Pancreas (tissue), 10 donors: ENCODE results near the gene RTL9. TPM values are rescaled to one million over a fixed set of nuclear protein-coding genes. Genes with fewer than 3 reads are reported as not detected.

Source experiments
- ATAC-seq, 4 donors: fragments of 200-7000 bp; cut with Tn5 transposase; one replicate each; pipeline versions ENCODE4 v1.8.0 to v1.9.1; 2020; ENCODE audit warnings: mild to moderate bottlenecking in 4 of 4, moderate library complexity in 4 of 4
- DNase-seq, 6 donors: peaks; one replicate each; pipeline ENCODE4 v3.0.0-alpha.2; 2020
- FAIRE-seq: peaks from 2 replicates; lab custom pipeline; 2012; peaks lifted over from hg19 to GRCh38; lab: Jason Lieb, UNC
- H3K27ac ChIP-seq, 4 donors: fragments of 200-600 bp; sonication (generic); 1 replicate in 3 of 4; 2 replicates in 1 of 4; pipeline versions ENCODE4 v1.5.0 to v1.8.0; 2020
- H3K27me3 ChIP-seq, 4 donors: fragments of 200-600 bp; one replicate each; pipeline ENCODE4 v1.8.0; 2021
- H3K36me3 ChIP-seq, 3 donors: fragments of 200-600 bp; sonication (generic) in 1 of 3; one replicate each; pipeline versions ENCODE4 v1.5.0 to v1.8.0; 2020 to 2021
- H3K4me1 ChIP-seq, 3 donors: fragments of 200-600 bp; one replicate each; pipeline ENCODE4 v1.8.0; 2021
- H3K4me3 ChIP-seq, 4 donors: fragments of 200-600 bp; sonication (generic) in 2 of 4; one replicate each; pipeline versions ENCODE4 v1.5.0 to v1.8.0; 2020 to 2021
- H3K9me3 ChIP-seq, 4 donors: fragments of 200-600 bp; one replicate each; pipeline ENCODE4 v1.8.0; 2021
- WGBS, 2 donors: extraction: QIAGEN DNeasy Blood & Tissue Kit; methylation state at CpG; one replicate each; pipeline ENCODE4 v1.1.7; 2013; 5-methylcytosine and 5-hydroxymethylcytosine counted together
- intact Hi-C, 3 donors: fragments of 100-400 bp; cut with DNase I; formaldehyde crosslinking; loops; one replicate each; pipeline versions ENCODE4 v1.11.1 to v1.14.2; 2022
- polyA plus RNA-seq, 2 donors: library from polyadenylated mRNA; stranded (reverse); fragments of 200-250 nt; gene quantifications; one replicate each; pipeline ENCODE4 v1.2.3, GENCODE V29; 2013
- total RNA-seq, 6 donors: library from RNA; stranded (reverse); fragmentation: NEBNext Ultra II Directional in 4 of 6; extraction: Animal tissue kit (Norgen Biotek cat#: 25700) in 4 of 6; gene quantifications; one replicate each; pipeline versions ENCODE4 v1.2.1 to v1.2.4, GENCODE V29; 2021 to 2023
- TF ChIP-seq, protein P1 (sequence below), 4 donors: fragments of 200-600 bp; sonication (generic) in 3 of 4; IDR thresholded peaks; one replicate each; pipeline versions ENCODE4 v1.5.0 to v1.8.0; 2021; ENCODE audit warnings: antibody characterized with exemption in 4 of 4
- donor health status: healthy with polysubstance abuse.
- donor health status: DM: no; HTN: no; CAD: no; lungs with moderate emphysema.
- donor health status: DM: no; HTN: no; CAD: no.
- donor health status: control.
- donor health status: control.
- donor health status: Bipolar disorder and iron deficiency.
- donor health status: DM: yes; HTN: yes; CAD: no.
- donor health status: DM: no; HTN: no; CAD: no.
- donor health status: DM: no; HTN: no; CAD: no.
- donor health status: DM: yes; HTN: yes; CAD: no.

RTL9 gene
- total and polyA plus RNA-seq, 8 donors, result 0.03 to 0.05 TPM; not detected in 6

DNA sequence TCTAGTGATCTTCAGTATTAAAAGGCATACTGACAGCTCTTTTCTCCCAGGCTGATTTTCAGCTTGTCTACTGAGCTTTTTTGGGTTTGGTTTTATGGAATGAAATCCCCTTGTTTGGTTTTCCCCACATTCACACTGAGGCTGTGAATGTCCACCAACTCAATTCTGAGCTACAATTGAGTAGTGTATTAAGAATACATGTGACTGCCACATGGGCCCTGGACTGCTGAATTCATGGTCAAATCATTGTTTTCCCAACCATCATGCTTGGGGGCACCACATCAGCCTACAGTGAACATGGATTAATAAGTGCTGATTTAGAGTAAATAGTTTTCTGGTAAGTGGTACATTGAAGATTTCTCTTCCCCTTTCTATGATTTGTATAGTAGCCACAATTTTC is 32.4 kb downstream of the RTL9 start:
- Histone ChIP-seq H3K4me1 (no peaks in the 10 kb centered on the region), H3K4me3 (no peak overlapping the region), H3K36me3 (no peaks in the 10 kb centered on the region), H3K27ac (no peak overlapping the region), H3K27me3 (peaks cover 0 to 6% (median 0%) of the 10 kb centered on the region in 4 donors), H3K9me3 (no peaks in the 10 kb centered on the region)
- FAIRE-seq (no peak), ATAC-seq (no peak), DNase-seq (no peak)
- TF ChIP-seq, protein P1, sequence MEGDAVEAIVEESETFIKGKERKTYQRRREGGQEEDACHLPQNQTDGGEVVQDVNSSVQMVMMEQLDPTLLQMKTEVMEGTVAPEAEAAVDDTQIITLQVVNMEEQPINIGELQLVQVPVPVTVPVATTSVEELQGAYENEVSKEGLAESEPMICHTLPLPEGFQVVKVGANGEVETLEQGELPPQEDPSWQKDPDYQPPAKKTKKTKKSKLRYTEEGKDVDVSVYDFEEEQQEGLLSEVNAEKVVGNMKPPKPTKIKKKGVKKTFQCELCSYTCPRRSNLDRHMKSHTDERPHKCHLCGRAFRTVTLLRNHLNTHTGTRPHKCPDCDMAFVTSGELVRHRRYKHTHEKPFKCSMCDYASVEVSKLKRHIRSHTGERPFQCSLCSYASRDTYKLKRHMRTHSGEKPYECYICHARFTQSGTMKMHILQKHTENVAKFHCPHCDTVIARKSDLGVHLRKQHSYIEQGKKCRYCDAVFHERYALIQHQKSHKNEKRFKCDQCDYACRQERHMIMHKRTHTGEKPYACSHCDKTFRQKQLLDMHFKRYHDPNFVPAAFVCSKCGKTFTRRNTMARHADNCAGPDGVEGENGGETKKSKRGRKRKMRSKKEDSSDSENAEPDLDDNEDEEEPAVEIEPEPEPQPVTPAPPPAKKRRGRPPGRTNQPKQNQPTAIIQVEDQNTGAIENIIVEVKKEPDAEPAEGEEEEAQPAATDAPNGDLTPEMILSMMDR (IDR thresholded peaks at IDR 0.05), result no peak
- intact Hi-C loops, result no loop called here

DNA sequence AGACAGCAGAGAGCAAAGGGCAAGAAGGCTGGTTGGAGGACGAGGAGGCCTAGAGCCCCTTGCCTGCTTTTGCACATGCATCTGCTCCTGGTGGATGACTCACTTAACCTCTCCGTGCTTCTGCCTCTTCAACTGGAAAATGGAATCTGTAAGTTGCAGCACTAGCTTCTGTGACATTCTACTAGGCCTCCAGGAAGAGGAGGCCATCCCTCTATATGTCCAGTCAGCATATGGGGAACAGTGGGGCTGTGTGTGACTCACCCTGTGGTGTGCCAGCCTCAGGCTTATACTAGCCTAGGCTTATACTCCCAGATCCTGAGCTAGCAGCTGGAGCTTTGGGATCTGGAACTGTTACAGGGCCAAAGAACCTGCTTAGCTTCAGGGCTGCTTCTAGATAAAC is 36.0 kb downstream of the RTL9 start:
- Histone ChIP-seq H3K27ac (no peak overlapping the region), H3K9me3 (no peaks in the 10 kb centered on the region), H3K4me3 (no peak overlapping the region), H3K4me1 (no peaks in the 10 kb centered on the region), H3K27me3 (peaks cover 0 to 3% (median 1%) of the 10 kb centered on the region in 4 donors), H3K36me3 (no peaks in the 10 kb centered on the region)
- DNase-seq (no peak), ATAC-seq (no peak), FAIRE-seq (no peak)
- TF ChIP-seq, protein P1 (IDR thresholded peaks at IDR 0.05), result no peak
- intact Hi-C loops, result no loop called here
- 83 to 89% methylated on average over 2 of the region's 2 CpGs for WGBS, 2 donors

DNA sequence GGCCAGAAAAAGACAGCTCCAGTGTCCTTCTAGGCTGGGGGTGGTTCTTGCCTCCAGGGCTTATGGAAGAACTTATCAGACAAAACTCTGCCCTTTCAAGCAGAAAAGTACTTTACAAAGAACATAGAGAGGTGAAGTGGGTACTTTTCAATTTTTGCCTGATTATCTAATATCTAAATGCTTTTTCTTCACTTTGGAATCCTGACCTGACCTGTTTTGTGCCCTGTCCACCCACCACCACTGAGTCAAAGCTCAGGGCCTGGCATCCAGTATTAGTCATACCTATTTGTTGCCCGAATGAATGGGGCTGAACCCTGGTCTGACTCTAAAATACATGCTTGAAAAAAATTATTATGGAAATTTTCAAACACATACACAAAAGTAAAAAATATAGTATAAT is 37.2 kb downstream of the RTL9 start:
- H3K27ac ChIP-seq, result no peak overlapping the region
- peaks cover 0 to 3% (median 1%) of the 10 kb centered on the region in 4 donors for H3K27me3 ChIP-seq
- H3K36me3 ChIP-seq, result no peaks in the 10 kb centered on the region
- WGBS, 2 donors, result 91% methylated on average over 1 of the region's 1 CpG
- no peak for ATAC-seq
- H3K4me1 ChIP-seq, result no peaks in the 10 kb centered on the region
- H3K4me3 ChIP-seq, result no peak overlapping the region
- no peaks in the 10 kb centered on the region for H3K9me3 ChIP-seq
- TF ChIP-seq, protein P1 (IDR thresholded peaks at IDR 0.05), result no peak
- DNase-seq, result no peak
- FAIRE-seq, result no peak
- intact Hi-C loops, result no loop called here

DNA sequence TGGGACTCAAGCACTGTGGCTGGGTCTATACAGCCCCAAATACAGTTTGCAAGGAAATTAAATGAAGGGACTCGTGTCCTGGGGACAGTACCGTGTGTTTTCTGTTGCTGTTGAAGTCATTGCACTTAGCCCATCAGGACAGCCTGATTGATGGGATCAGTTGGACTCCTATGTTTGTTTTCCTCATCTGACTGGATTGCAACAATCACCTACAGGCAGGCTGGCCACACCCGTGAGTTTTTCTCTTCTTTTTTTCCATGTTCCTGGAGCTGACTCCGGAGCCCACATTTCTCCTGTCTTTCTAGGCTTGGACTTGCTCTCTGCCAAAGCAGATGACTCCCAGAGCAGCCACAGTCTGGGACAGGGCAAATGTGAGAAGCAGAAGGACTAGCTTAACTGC is 38.1 kb downstream of the RTL9 start:
- TF ChIP-seq, protein P1 (IDR thresholded peaks at IDR 0.05), result no peak
- no peak for FAIRE-seq
- peaks cover 0 to 3% (median 1%) of the 10 kb centered on the region in 4 donors for H3K27me3 ChIP-seq

DNA sequence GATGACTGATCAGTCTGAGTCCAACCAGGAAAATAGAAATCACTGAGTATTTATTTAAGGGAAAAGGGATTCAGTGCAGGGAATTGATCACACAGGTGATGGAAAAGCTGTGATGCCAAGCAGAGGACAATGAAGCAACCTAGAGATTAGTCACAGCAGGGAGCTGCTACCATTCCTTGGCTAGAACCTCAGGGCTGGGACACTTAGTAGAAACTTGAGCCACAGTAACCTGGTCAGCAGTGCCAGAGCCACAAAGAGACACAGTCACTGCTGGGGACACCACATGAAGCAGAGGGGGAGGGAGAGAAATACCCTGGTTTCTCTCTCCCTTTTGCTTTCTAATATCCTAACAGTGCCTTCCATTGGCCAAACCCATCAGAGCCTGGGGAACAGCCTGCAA is 38.7 kb downstream of the RTL9 start:
- ATAC-seq, result no peak
- TF ChIP-seq, protein P1 (IDR thresholded peaks at IDR 0.05), result no peak
- Histone ChIP-seq H3K36me3 (no peaks in the 10 kb centered on the region), H3K4me1 (no peaks in the 10 kb centered on the region), H3K9me3 (no peaks in the 10 kb centered on the region), H3K27ac (no peak overlapping the region), H3K27me3 (peaks cover 0 to 3% (median 1%) of the 10 kb centered on the region in 4 donors), H3K4me3 (no peak overlapping the region)
- intact Hi-C loops, result no loop called here
- no peak for DNase-seq
- FAIRE-seq, result no peak

More for the DNA sequence above, 38.1 kb downstream of the RTL9 start:
- 32 to 42% methylated on average over 4 of the region's 4 CpGs for WGBS, 2 donors
- no peaks in the 10 kb centered on the region for H3K9me3 ChIP-seq
- H3K36me3 ChIP-seq, result no peaks in the 10 kb centered on the region
- no peaks in the 10 kb centered on the region for H3K4me1 ChIP-seq
- no peak overlapping the region for H3K27ac ChIP-seq
- H3K4me3 ChIP-seq, result no peak overlapping the region
- intact Hi-C loops, result no loop called here
- DNase-seq (no peak), ATAC-seq (no peak)
